Measurements from ENCODE around the gene MPHOSPH9.

Gene MPHOSPH9

DNA sequence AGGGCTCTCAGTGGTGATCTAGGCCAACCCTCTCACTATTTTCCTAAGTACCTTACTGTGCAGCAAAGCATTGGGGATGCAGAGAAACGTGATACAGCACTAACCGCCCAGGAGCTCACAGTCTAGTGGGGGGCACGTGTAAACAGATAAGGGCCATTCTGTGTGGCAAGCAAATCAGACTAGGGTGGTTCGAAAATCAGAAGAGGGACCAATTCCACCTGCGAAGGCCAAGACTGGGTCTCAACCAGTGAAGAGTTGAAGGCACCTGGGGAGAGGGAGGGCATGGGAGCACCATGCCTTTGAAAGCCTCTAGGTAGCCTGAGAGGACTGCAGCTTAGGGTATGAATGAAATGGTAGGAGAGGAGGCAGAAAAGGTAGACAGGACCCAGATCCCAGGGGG, 84.3 kb downstream of the MPHOSPH9 start:
- no peak for DNase-seq

DNA sequence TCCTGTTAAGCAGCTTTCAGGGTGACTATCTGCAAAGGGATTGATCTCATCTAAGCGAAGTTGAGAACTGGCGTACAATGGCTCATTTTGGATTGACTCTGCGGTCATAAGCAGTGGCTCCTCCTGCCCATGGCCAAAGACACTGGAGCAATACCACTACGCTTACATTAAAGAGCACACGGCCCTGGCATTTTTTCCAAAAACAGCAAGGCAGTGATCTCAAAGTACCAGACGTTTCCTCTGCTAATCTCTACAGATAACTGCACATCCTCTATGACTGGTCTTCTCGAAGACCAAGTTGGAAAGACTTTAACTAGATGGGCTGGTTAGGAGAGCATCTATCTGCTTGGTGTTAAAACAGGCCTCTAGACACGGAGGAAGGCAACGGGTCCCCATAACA, 84.7 kb downstream of the MPHOSPH9 start:
- no peak for DNase-seq

DNA sequence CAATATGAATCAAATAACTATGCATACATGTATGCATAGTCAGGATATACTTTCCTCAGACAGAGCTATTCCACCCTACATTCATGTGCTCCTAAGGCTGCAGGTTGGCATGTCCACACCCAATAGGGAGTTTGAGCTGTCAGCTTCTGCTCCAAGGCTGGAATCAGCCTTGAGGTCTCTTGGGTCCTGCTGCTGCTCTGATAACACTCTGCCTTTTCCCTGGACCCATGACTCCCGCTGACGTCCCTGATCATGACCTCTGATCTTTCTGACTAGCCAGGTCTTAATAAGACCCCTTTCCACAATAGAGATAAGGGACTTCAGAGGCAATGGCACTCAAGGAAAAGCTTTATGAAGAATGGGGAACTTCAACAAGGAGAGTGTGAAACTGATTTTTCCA, 87.7 kb downstream of the MPHOSPH9 start:
- DNase-seq: no peak

DNA sequence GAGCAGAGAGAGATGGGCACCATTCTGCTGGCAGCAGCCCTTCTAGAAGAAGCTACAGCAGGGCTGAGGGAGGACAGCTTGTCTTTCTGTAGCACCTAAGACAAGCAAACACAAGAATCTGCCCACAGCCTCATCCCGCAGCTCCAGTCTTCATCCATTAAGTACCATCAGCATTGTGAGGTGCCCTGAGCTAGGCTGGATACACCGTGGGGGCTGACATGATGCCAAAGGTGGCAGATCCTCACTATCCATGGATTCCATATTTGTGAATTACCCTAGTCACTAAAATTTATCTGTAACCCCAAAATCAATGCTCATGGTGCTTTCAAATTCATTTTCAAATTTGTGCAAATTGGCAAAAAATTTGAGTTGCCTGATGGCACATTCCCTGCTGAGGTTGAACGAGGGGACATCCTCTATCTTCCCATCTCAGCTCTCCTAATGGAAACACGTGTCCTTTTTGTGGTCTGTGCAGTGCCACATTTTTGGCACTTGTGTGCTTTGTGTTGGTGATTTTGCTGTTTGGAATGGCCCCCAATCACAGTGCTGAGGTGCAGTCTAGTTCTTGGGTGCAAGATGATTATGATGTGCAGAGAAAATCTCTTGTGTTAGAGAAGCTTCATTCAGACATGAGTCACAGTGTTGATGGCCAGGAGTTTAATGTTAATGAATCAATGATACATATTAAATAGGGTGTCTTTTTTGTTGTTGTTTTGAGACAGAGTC, 89.0 kb downstream of the MPHOSPH9 start:
- DNase-seq: no peak

DNA sequence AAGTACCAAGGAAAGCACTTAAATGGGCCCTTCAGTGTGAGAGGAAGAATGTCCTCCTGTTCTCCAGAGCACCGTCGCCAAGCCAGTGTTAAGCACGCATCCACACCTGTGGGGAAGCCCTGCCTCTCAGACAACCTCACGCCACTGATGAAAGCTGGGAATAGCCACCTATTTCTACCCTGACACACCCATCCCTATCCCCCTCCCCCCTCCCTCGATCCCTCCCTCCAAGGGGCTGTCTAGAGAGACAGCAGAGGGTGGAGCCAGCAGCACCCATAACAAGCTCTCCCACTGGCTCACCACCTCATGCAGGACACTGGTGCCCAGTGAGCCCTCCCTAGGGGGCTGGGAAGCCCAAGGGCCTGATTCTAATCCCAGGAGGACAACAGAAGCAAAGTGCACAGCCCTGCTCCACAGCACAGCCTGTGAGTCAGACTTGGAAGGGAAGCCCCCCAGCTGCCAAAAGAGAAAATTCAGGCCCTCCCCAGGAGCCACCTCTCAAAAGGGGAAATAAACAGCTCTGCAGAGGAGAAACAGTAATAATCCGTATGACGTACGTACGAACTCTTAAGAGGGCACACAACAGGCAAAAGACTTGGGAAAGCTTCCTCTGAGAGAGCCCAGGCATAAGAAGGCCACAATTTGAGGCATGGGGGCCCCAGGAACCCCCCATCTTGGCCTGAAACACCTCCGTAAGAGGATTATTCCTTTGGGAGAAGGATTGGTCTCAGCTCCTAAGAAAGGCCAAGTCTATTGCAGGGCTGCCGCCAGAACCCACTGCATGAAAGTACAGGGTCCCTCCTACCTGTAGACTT, 89.8 kb downstream of the MPHOSPH9 start:
- no peak for DNase-seq

DNA sequence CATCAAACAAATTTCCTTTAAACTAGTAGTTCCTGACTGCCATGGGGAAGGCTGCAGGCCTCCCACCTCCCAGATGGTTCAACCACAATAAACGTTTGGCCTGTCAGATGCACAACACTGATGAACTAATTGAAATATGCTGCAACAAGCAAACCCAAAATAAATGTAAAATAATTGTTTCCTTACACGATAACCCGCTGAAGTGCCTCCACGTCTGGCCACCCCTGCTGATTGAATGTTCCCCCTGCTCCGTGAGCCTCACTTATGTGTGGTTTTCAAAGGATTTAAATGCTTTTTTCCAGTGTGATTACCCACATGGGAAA, 90.5 kb downstream of the MPHOSPH9 start:
- DNase-seq: no peak

DNA sequence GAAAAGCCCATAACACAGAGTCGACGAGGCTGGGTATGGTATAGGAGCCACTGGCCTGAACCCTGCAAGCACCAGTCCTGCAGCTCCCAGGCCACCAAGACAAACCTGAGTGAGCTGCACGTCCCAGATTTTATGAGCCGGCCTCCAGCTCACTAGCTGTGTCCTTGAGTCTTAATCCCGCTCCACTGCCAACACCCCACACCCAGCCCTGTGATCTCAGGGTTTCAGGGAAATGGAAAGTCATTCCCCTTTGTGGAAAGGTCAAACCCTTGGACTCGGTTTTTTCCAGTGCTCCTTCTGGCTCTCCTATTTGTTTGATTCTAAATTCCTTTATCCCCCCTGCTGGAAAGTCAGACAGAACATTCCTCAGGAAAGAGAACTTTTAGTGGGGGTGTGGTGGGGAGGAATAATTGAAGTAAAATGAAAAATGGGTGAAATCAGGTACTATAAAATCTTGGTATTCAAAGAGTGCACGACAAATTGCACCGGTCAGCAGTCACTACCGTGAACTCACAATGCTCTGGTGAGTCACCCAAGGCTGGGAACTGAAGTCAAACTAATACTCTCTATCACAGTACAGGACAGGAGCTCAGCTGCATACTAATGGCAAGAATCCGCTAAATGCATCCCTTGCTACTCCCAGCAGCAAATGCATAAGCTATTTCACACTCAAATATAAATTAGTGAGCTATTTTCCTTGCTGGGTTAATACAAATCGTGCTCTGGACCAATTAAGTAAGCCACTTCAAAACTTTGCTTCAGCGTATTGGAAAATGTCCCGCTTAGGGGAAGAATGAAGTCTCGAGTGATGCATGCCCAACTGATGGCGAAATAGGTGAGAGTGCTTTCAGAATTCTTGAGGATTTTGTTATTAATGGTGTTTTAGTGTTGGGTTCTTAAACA, 91.1 kb downstream of the MPHOSPH9 start:
- no peak for DNase-seq

DNA sequence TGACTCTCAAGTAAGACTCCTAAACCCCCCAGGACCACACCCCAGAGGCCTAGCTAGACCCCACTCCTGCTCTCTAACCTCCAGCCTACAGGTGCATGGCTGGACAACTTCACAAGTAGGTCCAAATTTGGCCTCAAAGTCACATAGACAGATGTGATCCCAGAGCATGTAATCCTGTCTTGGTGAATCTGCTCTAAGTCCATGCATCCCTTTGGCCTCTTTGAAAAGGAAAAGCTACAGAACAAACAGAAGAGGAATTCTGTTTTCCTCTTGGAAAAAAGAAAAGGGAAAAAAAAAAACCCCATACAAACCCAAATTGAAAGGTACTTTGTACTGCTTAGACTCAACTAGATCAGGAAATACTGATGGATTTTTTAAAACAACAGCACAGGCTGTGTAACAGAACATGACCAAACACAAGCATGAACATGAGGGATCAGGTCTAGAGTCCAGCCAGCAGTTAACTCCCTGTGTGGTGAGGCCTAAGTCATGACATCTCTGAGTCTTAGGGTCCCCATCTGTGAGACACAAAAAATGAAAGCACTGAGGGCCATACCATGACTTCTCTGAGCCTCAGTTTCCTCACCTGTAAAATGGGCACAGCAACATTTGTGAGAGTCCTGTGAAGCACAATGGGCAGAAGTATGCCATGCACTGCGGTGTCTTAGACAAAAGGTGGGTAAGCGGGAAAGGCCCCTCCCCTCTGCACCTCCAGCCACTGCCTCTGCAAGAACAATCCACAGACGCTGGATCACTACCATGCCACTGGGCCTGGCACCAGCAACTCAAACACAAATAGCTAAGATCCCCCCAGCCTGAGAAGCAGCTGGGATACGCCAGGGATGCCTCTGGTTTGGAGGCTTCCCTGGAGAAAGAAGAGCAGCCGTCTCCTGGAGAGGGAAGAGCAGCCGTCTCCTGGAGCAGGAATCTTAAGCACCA, 92.0 kb downstream of the MPHOSPH9 start:
- no peak for DNase-seq

DNA sequence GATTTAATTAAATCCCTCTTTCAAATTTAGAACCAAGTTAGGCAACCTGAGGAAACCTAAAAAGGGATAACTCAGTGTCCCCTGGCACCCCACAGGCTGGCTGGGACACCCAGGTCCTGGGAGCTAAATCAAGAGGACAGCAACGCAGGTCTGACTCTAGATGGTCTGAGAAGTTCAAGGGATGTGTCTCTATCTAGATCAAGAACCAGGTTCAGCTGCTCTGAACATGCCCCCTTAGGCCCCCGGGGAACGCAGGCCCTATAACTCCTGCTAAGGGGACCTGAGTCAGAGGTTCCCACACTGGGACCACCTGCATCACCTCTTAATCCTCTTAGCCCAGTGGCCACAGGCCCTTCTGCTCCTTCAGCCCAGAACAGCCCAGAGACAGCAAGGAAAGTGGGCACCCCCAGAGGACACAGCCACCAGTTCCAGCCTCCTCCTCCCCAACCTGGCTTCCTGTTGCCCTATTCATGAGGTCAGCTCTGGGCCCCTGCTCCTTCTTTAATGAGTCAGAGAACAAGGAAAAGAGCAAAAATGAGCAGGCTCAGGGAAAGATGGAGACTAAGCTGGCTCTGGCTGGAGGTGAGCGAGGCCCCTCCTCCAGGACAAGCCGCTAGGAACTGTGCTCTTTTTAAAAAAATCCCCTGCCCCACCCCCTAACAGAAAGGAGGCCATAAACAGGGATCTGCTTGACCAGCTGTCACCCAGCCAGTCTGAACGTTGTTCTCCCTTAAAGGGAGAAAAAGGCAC, 92.8 kb downstream of the MPHOSPH9 start:
- DNase-seq: no peak

DNA sequence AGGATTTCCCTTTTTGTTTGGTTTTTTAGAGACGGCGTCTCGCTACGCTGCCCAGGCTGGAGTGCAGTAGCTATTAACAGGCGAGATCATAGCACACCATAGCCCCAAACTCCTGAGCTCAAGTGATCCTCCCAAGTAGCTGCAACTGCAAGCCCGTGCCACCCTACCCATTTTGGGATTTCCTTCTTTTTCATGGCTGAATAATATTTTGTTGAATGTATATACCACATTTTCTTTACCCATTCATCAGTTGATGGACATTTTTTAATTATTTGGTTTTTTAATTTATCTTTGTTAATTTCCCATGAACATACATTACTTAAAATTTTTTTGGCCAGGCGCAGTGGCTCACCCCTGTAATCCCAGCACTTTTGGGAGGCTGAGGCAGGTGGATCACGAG, 97.3 kb downstream of the MPHOSPH9 start:
- no peak for DNase-seq

DNA sequence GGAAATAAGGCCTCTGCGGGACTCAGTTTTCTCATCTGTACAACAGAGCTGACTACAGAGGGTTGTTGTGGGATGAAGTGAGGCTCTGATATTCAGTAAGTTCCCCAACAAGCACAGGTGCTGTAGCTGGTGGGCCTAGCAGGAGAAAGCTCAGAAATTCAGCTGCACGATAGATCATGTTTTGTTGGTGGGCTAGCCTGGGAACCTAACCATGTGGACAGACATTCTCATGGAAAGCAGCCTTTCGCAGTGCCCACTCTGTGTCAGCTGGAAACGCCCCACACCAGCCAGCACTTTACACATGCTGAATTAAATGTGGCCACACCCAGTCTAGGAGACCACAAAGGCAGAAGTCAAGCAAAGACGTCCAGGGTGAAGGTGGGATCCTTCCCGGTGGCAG, 98.1 kb downstream of the MPHOSPH9 start:
- no peak for DNase-seq

DNA sequence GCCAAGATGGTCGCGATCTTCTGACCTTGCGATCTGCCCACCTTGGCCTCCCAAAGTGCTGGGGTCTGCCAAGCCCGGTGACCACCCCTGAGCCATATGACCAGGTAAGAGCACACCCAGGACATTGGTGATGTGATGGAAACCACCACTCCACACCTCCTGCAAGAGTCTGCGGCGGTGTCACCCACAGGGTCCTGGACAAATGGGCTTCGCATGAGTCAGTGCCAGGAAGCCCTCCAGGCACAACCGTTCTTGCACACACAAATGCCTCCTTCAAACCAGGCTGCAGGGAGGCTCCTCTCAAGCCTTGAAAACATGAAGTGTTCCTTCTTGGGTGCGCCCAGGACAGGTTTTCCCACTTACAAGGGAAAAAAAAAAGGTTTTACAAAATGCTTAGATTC, 98.7 kb downstream of the MPHOSPH9 start:
- DNase-seq: no peak

DNA sequence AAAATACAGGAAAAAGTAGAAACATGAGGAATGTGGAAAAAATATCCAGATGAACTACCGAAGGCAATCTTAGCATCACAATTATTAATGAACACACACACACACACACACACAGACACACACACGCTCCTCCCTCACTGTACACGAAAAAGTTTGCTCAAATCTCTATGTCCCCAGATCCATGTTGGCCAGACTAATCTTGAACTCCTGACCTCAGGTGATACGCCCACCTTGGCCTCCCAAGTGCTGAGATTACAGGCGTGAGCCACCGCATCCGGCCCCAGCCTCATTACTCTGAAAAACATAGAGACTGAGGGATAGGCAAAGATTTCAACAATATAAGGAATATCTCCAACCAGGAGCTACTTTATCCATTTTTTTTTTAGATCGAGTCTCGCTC, 99.2 kb downstream of the MPHOSPH9 start:
- DNase-seq: no peak

DNA sequence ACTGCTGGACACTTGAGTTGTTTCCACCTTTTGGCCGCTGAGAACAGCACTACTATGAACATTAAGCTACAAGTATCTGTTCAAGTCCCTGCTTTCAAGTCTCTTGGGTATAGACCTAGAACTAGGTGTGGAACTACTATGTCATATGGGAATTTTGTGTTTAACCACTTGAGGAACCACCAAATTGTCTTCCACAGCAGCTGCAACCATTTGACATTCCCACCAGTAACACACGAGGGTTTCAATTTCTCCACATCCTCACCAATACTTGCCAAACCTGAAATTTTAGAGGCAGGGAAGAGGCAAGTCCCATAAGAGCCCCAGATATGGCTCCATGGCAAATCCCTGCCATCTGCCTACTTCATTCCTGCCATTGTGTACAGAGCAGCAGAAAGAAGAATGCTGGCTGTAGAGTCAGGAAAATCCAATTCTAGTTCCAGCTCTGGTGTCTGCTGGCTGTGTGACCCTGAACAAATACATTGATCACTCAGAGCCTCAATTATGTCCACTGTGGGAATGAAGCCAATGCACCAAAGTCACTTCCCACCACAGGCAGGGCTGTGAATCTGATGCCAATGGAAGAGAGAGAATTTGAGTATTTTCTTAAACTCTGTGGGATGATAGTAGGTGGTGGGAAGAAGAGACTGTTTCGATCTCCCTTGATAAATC, 99.9 kb downstream of the MPHOSPH9 start:
- no peak for DNase-seq

DNA sequence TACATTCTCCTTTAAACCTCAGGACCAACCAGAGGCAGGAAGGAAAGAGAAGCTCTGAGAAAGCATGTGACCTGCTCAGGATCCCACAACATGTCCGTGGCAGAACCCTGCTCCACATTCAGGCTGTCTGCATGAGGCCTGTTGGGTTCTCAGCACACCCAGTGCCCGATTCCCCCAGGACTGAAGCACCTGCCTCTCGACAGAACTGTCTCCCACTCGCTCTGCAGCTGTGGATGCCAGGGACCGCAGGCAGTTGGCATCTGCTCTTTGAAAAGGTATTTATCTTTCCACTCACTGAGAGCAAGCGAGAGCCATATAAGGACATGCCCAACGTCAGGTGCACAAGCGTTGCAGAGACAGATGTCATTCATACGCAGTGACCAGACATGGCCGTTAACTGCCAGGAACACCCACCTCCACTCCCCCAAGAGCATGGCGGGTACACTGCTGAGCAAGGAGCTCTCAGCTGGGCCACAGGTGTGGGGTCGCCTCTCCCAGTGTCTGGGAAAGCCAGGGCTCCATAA, 101.0 kb downstream of the MPHOSPH9 start:
- peak; percentile 10 for DNase-seq

DNA sequence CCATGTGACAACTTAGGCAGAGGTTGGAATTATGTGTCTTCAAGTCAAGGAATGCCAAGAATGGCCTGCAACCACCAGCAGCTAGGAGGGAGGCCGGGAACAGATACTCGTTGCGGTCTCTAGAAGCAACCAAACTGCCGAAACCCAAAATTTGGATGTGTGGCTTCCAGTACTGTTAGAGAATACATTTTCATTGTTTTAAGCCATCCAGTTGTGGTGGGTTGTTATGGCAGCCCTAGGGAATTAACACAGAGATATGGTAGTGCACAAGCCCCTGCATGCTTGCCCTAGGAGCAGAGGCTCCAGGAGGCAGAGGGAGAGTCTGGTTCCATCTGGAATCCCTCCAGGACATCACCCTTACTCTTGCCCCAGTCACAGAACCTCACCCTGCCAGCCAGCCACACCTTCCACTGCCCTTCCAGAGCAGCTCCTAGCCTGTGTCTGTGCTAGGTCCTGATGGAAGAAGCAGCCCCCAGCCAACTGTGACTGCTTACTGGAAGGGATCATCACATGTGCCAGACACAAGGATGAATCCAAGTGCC, 101.6 kb downstream of the MPHOSPH9 start:
- no peak for DNase-seq

DNA sequence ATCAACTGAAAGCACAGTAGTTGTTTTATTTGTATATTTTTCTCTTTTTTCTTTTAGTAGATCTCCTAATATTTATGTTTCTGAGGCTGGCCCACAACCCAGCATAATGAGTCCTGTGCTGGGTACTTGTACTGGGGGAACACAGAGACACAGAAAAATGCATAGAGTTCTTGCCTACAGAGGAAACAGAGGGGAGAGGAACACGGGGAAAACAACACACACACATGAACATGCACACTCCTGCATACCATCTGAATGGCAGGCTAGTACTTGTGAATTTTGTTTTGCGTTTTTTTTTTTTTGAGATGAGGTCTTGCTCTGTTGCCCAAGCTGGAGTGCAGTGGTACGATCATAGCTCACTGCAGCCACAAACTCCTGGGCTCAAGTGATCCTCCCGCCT, 103.3 kb downstream of the MPHOSPH9 start:
- no peak for DNase-seq

DNA sequence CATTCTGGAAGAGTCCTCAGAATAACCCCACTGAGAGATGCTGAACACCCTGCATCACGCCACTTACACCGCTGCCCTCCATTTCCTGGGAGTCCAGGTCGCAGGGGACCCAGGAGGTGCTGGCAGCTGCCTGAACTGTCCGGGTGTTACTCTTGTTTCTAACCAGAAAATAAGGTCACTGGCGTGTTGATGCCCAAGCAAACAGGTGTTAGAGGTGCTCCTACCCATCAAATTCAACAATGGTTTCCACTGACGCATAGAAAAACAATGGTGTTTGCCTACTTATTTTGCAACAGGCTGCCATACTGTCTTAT, 105.8 kb downstream of the MPHOSPH9 start:
- DNase-seq: no peak

DNA sequence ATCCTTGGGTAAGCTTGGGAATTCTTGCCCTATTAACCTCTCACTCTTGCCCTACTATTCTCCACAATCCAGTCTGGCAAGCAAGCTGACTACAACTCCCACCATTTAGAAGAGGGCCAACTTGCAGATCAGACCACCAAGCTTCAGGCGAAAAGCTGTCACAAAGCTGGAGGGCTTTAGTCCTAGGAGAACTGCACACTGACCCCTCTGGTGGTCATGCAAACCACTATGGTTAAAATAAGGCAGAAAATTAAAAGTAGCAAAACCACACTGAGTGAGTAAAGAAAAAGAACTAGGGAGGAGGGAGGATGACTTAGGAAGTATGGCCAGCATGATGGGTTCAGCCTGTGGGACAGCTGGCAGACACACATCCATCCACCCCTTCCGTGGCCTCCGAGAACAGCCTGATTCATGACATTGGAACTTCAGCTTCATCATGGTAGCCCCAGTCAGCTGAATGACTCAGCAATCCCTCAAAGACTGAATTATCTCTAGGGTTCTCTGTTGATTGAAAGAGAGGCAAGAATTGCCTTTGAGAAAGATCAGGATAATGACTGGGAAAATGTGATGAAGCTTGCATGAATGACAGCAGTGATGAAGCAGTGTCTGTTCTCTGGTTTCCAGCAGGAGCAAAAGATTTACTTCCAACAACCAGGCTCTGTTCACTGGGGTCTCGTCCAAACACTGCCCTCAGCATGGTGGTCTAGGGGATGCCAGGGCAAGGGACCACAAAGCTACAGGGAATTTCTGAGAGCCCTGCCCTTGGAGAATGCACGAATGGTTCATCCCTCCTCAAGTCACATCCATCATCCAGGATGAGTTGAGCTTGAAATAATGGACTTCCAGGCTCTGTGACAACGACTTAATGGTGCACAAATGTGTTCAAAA, 106.4 kb downstream of the MPHOSPH9 start:
- DNase-seq: no peak

DNA sequence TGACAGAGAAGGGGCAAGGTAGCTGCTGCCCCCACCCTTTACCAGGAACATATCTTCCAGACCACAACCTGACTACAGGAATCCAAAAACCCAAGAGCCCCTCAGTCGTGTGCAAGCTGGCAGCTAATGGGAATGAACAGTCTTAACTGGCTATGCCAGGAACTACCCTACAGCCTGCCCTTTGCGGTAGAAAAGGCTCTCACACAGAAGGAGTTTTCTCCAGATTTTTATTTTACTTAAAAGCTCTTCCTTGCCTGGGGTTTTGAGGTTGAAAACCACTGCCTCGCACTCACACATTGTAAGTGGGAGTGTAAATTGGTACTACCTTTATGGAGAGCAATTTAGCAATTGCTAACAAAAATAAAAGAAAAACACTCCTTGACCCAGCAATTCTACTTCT, 110.3 kb downstream of the MPHOSPH9 start:
- DNase-seq: no peak
